ENCODE results near the gene SLC22A23. TPM values are rescaled to one million over a fixed set of nuclear protein-coding genes. Genes with fewer than 3 reads are reported as not detected.

SLC22A23 gene
- total and polyA plus RNA-seq, 8 donors, result 5.9 to 241 (median 18.9) TPM

DNA sequence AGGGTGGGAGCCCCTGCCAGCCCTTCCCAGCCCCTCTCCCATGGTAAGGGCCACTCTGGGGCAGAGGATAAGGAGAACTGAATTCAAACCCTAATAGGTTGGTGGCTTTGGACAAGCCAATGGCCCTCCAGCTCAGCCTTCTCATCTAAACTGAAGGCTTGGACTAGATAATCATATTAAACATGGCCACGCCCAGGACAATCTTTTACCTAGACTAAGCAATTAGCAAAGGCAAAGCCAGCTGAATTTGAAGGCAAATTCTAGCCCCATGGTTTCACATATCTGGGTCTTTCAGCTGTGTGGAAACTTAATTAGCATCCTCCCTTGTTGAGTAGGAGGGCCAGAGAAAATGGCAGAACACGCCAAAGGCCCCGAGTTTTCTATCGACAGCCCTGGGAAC lies 10.7 kb downstream of the SLC22A23 start:
- WGBS, 5 donors, result 94 to 98% (median 95%) methylated on average over 4 of the region's 4 CpGs
- intact Hi-C loops (cut with DNase I; ENCODE audit: low total_unique reads), result no loop called here

DNA sequence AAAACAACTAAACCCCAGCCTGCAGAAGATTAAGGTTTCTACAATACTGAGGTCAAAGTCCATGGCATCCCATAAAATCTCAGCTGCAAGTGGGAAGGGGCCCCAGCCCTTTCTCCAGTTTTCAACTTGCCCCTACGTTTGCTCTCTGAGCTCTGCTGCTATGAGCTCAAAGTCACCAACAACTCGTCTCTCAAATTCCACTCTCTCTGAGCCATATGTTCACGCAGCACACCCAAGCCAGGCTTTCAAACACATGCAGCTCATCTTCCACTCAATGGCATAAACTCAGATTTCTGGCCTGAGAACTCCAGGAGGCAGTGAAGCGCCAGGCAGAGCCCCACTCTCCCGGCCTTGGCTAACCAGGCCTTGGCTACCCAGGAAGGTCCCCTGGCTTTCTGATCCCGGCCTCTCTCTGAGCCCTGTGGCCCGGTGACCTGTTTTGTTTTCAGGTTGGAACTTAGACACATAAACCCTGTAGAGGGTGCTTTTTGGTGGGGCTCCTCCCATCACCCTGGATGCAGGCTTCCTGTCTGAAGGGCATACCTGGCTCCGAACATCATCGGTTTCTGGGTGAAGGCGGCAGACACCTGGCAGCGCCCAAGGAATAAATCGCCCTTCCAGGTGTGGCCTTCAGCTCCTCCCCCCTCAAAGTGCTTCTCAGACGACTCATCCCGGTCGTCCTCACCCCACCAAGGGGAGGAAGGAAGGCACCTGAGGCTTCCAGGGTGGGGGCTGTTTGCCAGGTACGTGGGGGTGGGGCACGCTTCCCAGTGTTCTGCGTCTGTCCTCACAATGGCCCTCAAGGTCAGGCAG lies 12.4 kb downstream of the SLC22A23 start:
- Histone ChIP-seq H3K4me3 (no peak overlapping the region), H3K27ac (no peak overlapping the region), H3K27me3 (no peaks in the 10 kb centered on the region), H3K36me3 (no peaks in the 10 kb centered on the region), H3K9me3 (no peaks in the 10 kb centered on the region), H3K4me1 (peaks cover 0 to 24% (median 6%) of the 10 kb centered on the region in 4 donors)
- WGBS, 5 donors, result 77 to 88% (median 82%) methylated on average over 18 of the region's 18 CpGs
- DNase-seq, result no peak
- no peak for TF ChIP-seq POLR2AphosphoS5 (IDR thresholded peaks at IDR 0.05)
- no peak for TF ChIP-seq POLR2A (IDR thresholded peaks at IDR 0.05)
- no peak for TF ChIP-seq EP300 (IDR thresholded peaks at IDR 0.05)
- no peak for TF ChIP-seq CTCF (IDR thresholded peaks at IDR 0.05)
- intact Hi-C loops (cut with DNase I; ENCODE audit: low total_unique reads), result no loop called here

More for the DNA sequence above, 10.7 kb downstream of the SLC22A23 start:
- Histone ChIP-seq H3K4me3 (no peak overlapping the region), H3K36me3 (no peaks in the 10 kb centered on the region), H3K27me3 (no peaks in the 10 kb centered on the region), H3K27ac (no peak overlapping the region), H3K9me3 (no peaks in the 10 kb centered on the region), H3K4me1 (peaks cover 0 to 19% (median 7%) of the 10 kb centered on the region in 4 donors)
- no peak for DNase-seq
- TF ChIP-seq POLR2AphosphoS5 (IDR thresholded peaks at IDR 0.05) (no peak), POLR2A (IDR thresholded peaks at IDR 0.05) (no peak), EP300 (IDR thresholded peaks at IDR 0.05) (no peak), CTCF (IDR thresholded peaks at IDR 0.05) (no peak)

- H3K4me1 ChIP-seq, result peaks cover 7 to 37% (median 19%) of the 10 kb centered on the region in 4 donors
- H3K27ac ChIP-seq, result no peak overlapping the region
- no peaks in the 10 kb centered on the region for H3K36me3 ChIP-seq
- TF ChIP-seq EP300 (IDR thresholded peaks at IDR 0.05) (no peak), CTCF (IDR thresholded peaks at IDR 0.05) (no peak), POLR2AphosphoS5 (IDR thresholded peaks at IDR 0.05) (no peak), POLR2A (IDR thresholded peaks at IDR 0.05) (no peak)
- no peak for DNase-seq
- no peaks in the 10 kb centered on the region for H3K9me3 ChIP-seq
- no peaks in the 10 kb centered on the region for H3K27me3 ChIP-seq
- 28 to 52% (median 43%) methylated on average over 3 of the region's 3 CpGs for WGBS, 5 donors
- no peak overlapping the region for H3K4me3 ChIP-seq
- intact Hi-C loops (cut with DNase I; ENCODE audit: low total_unique reads), result no loop called here
Measured at GRCh38 chr6:3443221-3443515, 13.7 kb downstream of the SLC22A23 start.

DNA sequence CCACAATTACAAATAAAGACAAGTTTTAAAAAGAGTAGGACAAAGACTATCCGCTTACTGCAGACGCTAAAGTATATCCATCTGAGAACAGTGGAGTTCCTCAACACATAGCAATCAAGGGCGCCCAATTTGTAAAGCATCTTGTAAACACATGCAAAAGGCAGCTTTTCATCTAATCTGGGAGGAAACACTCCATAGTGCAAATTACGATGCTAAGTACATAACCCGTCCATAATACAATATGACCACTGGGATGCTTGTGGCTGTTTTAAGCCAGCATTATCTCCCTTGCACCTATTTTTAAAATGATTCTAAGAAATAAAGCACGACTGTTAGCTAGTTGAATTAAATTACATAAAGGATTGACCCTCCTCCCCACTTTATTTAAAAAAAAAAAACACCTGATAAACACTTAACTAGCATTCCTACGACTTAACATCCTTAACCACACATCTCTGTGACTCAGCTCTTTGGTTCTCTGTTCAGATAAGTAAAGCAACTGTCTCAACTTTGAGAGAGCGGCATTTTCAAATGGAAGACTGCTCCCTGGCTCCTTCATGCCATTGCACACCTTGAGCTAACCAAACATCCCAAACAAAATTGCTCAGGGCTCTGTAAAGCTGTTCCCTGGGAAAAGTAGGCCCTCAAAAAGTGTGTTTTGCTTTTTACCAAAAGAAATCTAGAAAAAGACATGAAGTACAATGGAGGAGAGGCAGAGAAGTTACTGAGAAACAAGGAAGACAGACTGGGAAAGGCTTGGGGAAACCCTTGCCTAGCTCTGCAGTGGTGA lies 14.2 kb downstream of the SLC22A23 start:
- no peak for DNase-seq
- TF ChIP-seq EP300 (IDR thresholded peaks at IDR 0.05), result no peak
- TF ChIP-seq POLR2A (IDR thresholded peaks at IDR 0.05), result no peak
- TF ChIP-seq CTCF (IDR thresholded peaks at IDR 0.05), result no peak
- no peak for TF ChIP-seq POLR2AphosphoS5 (IDR thresholded peaks at IDR 0.05)
- Histone ChIP-seq H3K36me3 (no peaks in the 10 kb centered on the region), H3K4me1 (peaks cover 7 to 41% (median 23%) of the 10 kb centered on the region in 4 donors), H3K9me3 (no peaks in the 10 kb centered on the region), H3K27ac (no peak overlapping the region), H3K4me3 (no peak overlapping the region), H3K27me3 (no peaks in the 10 kb centered on the region)
- 73 to 79% (median 78%) methylated on average over 8 of the region's 8 CpGs for WGBS, 5 donors
- intact Hi-C loops (cut with DNase I; ENCODE audit: low total_unique reads), result no loop called here

All from stomach (tissue), 9 donors.